Smooth muscle cell (in vitro differentiated cells): ENCODE measurements around the gene ST6GALNAC3. TPM values are rescaled to one million over a fixed set of nuclear protein-coding genes. Genes with fewer than 3 reads are reported as not detected.

Experiments used
- DNase-seq: peaks from one replicate; lab custom pipeline; 2025; ENCODE audit not compliant: unreplicated experiment; lab: John Stamatoyannopoulos, UW
- H2AFZ ChIP-seq: fragments of 200-600 bp; sonication (generic); 2 replicates; pipeline ENCODE4 v1.6.0; 2016; ENCODE audit warnings: antibody characterized with exemption, low read depth, mild to moderate bottlenecking
- H3F3A ChIP-seq: fragments of 200-600 bp; sonication (generic); 2 replicates; pipeline ENCODE4 v1.6.0; 2017; ENCODE audit warnings: antibody characterized with exemption, low read depth
- H3K27ac ChIP-seq: fragments of 200-600 bp; sonication (generic); 2 replicates; pipeline ENCODE4 v1.5.1; 2016; ENCODE audit warnings: low read depth, mild to moderate bottlenecking
- H3K27me3 ChIP-seq: fragments of 200-600 bp; sonication (generic); 2 replicates; pipeline ENCODE4 v1.6.1; 2016; ENCODE audit warnings: low read depth, mild to moderate bottlenecking
- H3K36me3 ChIP-seq: fragments of 200-600 bp; sonication (generic); 2 replicates; pipeline ENCODE4 v1.5.1; 2016; ENCODE audit warnings: low read depth
- H3K4me1 ChIP-seq: fragments of 200-600 bp; sonication (generic); 2 replicates; pipeline ENCODE4 v1.5.1; 2016; ENCODE audit warnings: low read depth
- H3K4me2 ChIP-seq: fragments of 200-600 bp; sonication (generic); 2 replicates; pipeline ENCODE4 v1.6.0; 2016; ENCODE audit warnings: mild to moderate bottlenecking
- H3K4me3 ChIP-seq: fragments of 200-600 bp; sonication (generic); 2 replicates; pipeline ENCODE4 v1.5.1; 2016; ENCODE audit warnings: mild to moderate bottlenecking
- H3K79me2 ChIP-seq: fragments of 200-600 bp; sonication (generic); 2 replicates; pipeline ENCODE4 v1.6.0; 2016; ENCODE audit warnings: low read depth, mild to moderate bottlenecking
- H3K9ac ChIP-seq: fragments of 200-600 bp; sonication (generic); 2 replicates; pipeline ENCODE4 v1.6.0; 2016; ENCODE audit warnings: low read depth
- H3K9me3 ChIP-seq: fragments of 200-600 bp; sonication (generic); replicated peaks from 2 replicates; pipeline ENCODE4 v1.5.1; 2016; ENCODE audit warnings: low read depth
- H4K20me1 ChIP-seq: fragments of 200-600 bp; sonication (generic); 2 replicates; pipeline ENCODE4 v1.6.0; 2016; ENCODE audit warnings: low read depth
- CTCF ChIP-seq: fragments of 200-600 bp; sonication (generic); IDR thresholded peaks from 2 replicates; pipeline ENCODE4 v1.5.1; 2017; ENCODE audit warnings: borderline replicate concordance, mild to moderate bottlenecking, antibody characterized with exemption; ENCODE audit not compliant: insufficient read depth, poor library complexity, severe bottlenecking
- WGBS: methylation state at CpG from one replicate; pipeline ENCODE4 v1.1.7; 2016; ENCODE audit warnings: low lambda C conversion rate; 5-methylcytosine and 5-hydroxymethylcytosine counted together
- polyA plus RNA-seq: library from polyadenylated mRNA; unstranded; fragments of >200 nt; fragmentation: Nextera tagmentation; extraction: Ambion mirVana; gene quantifications from 2 replicates; pipeline ENCODE4 v1.2.1, GENCODE V29; 2016
- total RNA-seq: library from RNA; depleted of rRNA; stranded (reverse); fragments of >200 nt; gene quantifications from 2 replicates; pipeline ENCODE4 v1.2.3, GENCODE V29; 2014

ST6GALNAC3 gene
- total and polyA plus RNA-seq, 2 experiments from 2014 or later: 9.3 to 13.4 TPM

GRCh38 chr1:76657623-76658022 is 583.1 kb downstream of the ST6GALNAC3 start:
- Histone ChIP-seq H3K4me3 (no peak overlapping the region), H3K4me1 (no peaks in the 10 kb centered on the region), H4K20me1 (no peaks in the 10 kb centered on the region), H3K36me3 (no peaks in the 10 kb centered on the region), H3K27me3 (no peaks in the 10 kb centered on the region), H3K9me3 (no peaks in the 10 kb centered on the region), H3K4me2 (no peak overlapping the region), H3K27ac (no peak overlapping the region), H3K9ac (no peak overlapping the region), H3K79me2 (no peaks in the 10 kb centered on the region), H2AFZ (no peak overlapping the region), H3F3A (no peaks in the 10 kb centered on the region)
- no peak for DNase-seq
- 90% methylated on average over 2 of the region's 2 CpGs for WGBS
- no peak for TF ChIP-seq CTCF

GRCh38 chr1:76659171-76659940 is 584.8 kb downstream of the ST6GALNAC3 start:
- Histone ChIP-seq H3K36me3 (no peaks in the 10 kb centered on the region), H3K9ac (no peak overlapping the region), H3K27ac (no peak overlapping the region), H2AFZ (no peak overlapping the region), H3K4me3 (no peak overlapping the region), H3K4me1 (no peaks in the 10 kb centered on the region), H3K9me3 (no peaks in the 10 kb centered on the region), H3K79me2 (no peaks in the 10 kb centered on the region), H3K4me2 (no peak overlapping the region), H4K20me1 (no peaks in the 10 kb centered on the region), H3F3A (no peaks in the 10 kb centered on the region), H3K27me3 (no peaks in the 10 kb centered on the region)
- no peak for TF ChIP-seq CTCF
- 59% methylated on average over 4 of the region's 4 CpGs for WGBS
- DNase-seq: no peak

GRCh38 chr1:76661531-76661930 is 587.0 kb downstream of the ST6GALNAC3 start:
- no peaks in the 10 kb centered on the region for H3K27me3 ChIP-seq
- WGBS: 71% methylated on average over 2 of the region's 2 CpGs
- H3F3A ChIP-seq: no peaks in the 10 kb centered on the region
- DNase-seq: no peak
- H3K9ac ChIP-seq: no peak overlapping the region
- no peaks in the 10 kb centered on the region for H3K79me2 ChIP-seq
- H3K4me1 ChIP-seq: no peaks in the 10 kb centered on the region
- H3K36me3 ChIP-seq: no peaks in the 10 kb centered on the region
- TF ChIP-seq CTCF: no peak
- no peaks in the 10 kb centered on the region for H3K9me3 ChIP-seq
- no peaks in the 10 kb centered on the region for H4K20me1 ChIP-seq
- no peak overlapping the region for H3K27ac ChIP-seq
- H3K4me3 ChIP-seq: no peak overlapping the region
- no peak overlapping the region for H2AFZ ChIP-seq
- H3K4me2 ChIP-seq: no peak overlapping the region

- no peaks in the 10 kb centered on the region for H3K9me3 ChIP-seq
- WGBS: 92% methylated on average over 2 of the region's 2 CpGs
- H3K27me3 ChIP-seq: no peaks in the 10 kb centered on the region
- no peaks in the 10 kb centered on the region for H3K36me3 ChIP-seq
- H3F3A ChIP-seq: no peaks in the 10 kb centered on the region
- no peak overlapping the region for H3K4me2 ChIP-seq
- no peak overlapping the region for H3K4me3 ChIP-seq
- H4K20me1 ChIP-seq: no peaks in the 10 kb centered on the region
- H2AFZ ChIP-seq: no peak overlapping the region
- no peaks in the 10 kb centered on the region for H3K4me1 ChIP-seq
- no peaks in the 10 kb centered on the region for H3K79me2 ChIP-seq
- no peak for DNase-seq
- no peak for TF ChIP-seq CTCF
- H3K27ac ChIP-seq: no peak overlapping the region
- H3K9ac ChIP-seq: no peak overlapping the region
Observed at GRCh38 chr1:76666499-76666898, 592.0 kb downstream of the ST6GALNAC3 start.
